SK-N-SH (cell line): ENCODE results near the gene SPDEF.

Experiments
- FOXJ3 ChIP-seq: sonication (generic); formaldehyde crosslinking; IDR thresholded peaks from 2 replicates; pipeline ENCODE4 v1.5.1; 2020; ENCODE audit warnings: mild to moderate bottlenecking, missing genetic modification reagents
- REST ChIP-seq: IDR thresholded peaks from 2 replicates; pipeline ENCODE4 v1.6.1; 2012; ENCODE audit warnings: mild to moderate bottlenecking, low read depth, low read length, moderate library complexity
- TF ChIP-seq, protein P1 (sequence below): fragments of 200-600 bp; sonication (generic); IDR thresholded peaks from 2 replicates; pipeline ENCODE4 v1.6.1; 2017; ENCODE audit warnings: antibody characterized with exemption, mild to moderate bottlenecking, moderate library complexity

GRCh38 chr6:34585108-34585507 is 29.0 kb upstream of the SPDEF start:
- TF ChIP-seq, protein P1, sequence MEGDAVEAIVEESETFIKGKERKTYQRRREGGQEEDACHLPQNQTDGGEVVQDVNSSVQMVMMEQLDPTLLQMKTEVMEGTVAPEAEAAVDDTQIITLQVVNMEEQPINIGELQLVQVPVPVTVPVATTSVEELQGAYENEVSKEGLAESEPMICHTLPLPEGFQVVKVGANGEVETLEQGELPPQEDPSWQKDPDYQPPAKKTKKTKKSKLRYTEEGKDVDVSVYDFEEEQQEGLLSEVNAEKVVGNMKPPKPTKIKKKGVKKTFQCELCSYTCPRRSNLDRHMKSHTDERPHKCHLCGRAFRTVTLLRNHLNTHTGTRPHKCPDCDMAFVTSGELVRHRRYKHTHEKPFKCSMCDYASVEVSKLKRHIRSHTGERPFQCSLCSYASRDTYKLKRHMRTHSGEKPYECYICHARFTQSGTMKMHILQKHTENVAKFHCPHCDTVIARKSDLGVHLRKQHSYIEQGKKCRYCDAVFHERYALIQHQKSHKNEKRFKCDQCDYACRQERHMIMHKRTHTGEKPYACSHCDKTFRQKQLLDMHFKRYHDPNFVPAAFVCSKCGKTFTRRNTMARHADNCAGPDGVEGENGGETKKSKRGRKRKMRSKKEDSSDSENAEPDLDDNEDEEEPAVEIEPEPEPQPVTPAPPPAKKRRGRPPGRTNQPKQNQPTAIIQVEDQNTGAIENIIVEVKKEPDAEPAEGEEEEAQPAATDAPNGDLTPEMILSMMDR, result no peak
- no peak for TF ChIP-seq FOXJ3 (CRISPR knock-in tag)
- no peak for TF ChIP-seq REST
